GM12878 (cell line): ENCODE results near the gene SLC2A9. TPM values are rescaled to one million over a fixed set of nuclear protein-coding genes. Genes with fewer than 3 reads are reported as not detected.

Source experiments
- ATAC-seq: fragments of 200-7000 bp; cut with Tn5 transposase; 3 replicates; pipeline ENCODE4 v1.9.1; 2020; ENCODE audit warnings: mild to moderate bottlenecking, moderate library complexity
- BruUV-seq: library from RNA; stranded (reverse); fragments of 400-500 nt; replicated peaks from 2 replicates; lab custom pipeline; 2021; lab: Mats Ljungman, UMichigan
- CTCF ChIA-PET: fragments of 300-600 bp; sonication (Branson Sonifier 250); formaldehyde crosslinking; extraction: SDS; loops from one replicate; lab custom pipeline; 2021; ENCODE audit warnings: inconsistent platforms; lab: Yijun Ruan, JAX
- POLR2A ChIA-PET: fragments of 350-600 bp; formaldehyde crosslinking; extraction: SDS; loops from one replicate; lab custom pipeline; 2021; ENCODE audit warnings: inconsistent platforms; lab: Charles Lee
- RAD21 ChIA-PET: fragments of 300-600 bp; sonication (Branson Sonifier 250); formaldehyde crosslinking; loops from one replicate; lab custom pipeline; 2023; ENCODE audit warnings: antibody characterized with exemption; ENCODE audit not compliant: unreplicated experiment; lab: Charles Lee
- SMC1A ChIA-PET: fragments of 300-600 bp; sonication (Branson Sonifier 250); formaldehyde crosslinking; loops from one replicate; lab custom pipeline; 2023; ENCODE audit not compliant: unreplicated experiment, uncharacterized antibody; lab: Charles Lee
- DNase-seq: peaks from one replicate; pipeline ENCODE4 v3.0.0-alpha.2; 2011; ENCODE audit warnings: low read depth, low spot score
- FAIRE-seq: peaks from 3 replicates; lab custom pipeline; 2011; peaks lifted over from hg19 to GRCh38; lab: Jason Lieb, UNC
- H2AFZ ChIP-seq: 2 replicates; pipeline ENCODE4 v1.6.0; 2011; ENCODE audit warnings: low read depth, low read length, control low read depth; ENCODE audit not compliant: control insufficient read depth
- H3K27ac ChIP-seq: 2 replicates; pipeline ENCODE4 v1.5.1; 2011; ENCODE audit warnings: control low read depth; ENCODE audit not compliant: control insufficient read depth, insufficient read depth
- H3K27me3 ChIP-seq, 2 experiments: replicated peaks in 1 of 2; 2 replicates each; pipeline versions ENCODE4 v1.6.0 to v1.6.1; 2011; ENCODE audit warnings: low read length in 1 of 2; ENCODE audit not compliant: control insufficient read depth in 2 of 2, insufficient read depth in 2 of 2
- H3K36me3 ChIP-seq, 2 experiments: 2 replicates each; pipeline ENCODE4 v1.5.1; 2011; ENCODE audit warnings: low read length in 1 of 2; ENCODE audit not compliant: control insufficient read depth in 2 of 2, insufficient read depth in 2 of 2
- H3K4me1 ChIP-seq: 2 replicates; pipeline ENCODE4 v1.6.1; 2011; ENCODE audit warnings: mild to moderate bottlenecking, low read length, moderate library complexity, mixed read lengths; ENCODE audit not compliant: control insufficient read depth, insufficient read depth
- H3K4me2 ChIP-seq: 2 replicates; pipeline ENCODE4 v1.6.0; 2011; ENCODE audit warnings: control low read depth; ENCODE audit not compliant: control insufficient read depth, insufficient read depth
- H3K4me3 ChIP-seq: fragments of 200-600 bp; sonication (generic); 2 replicates; pipeline ENCODE4 v1.5.1; 2016
- H3K79me2 ChIP-seq: 2 replicates; pipeline ENCODE4 v1.6.0; 2011; ENCODE audit warnings: low read length; ENCODE audit not compliant: control insufficient read depth, insufficient read depth
- H3K9ac ChIP-seq: 2 replicates; pipeline ENCODE4 v1.8.0; 2011; ENCODE audit warnings: low read length, control low read depth, mixed read lengths; ENCODE audit not compliant: control insufficient read depth, insufficient read depth
- H3K9me3 ChIP-seq: replicated peaks from 3 replicates; pipeline ENCODE4 v1.5.1; 2011; ENCODE audit warnings: mild to moderate bottlenecking, low read length; ENCODE audit not compliant: control insufficient read depth, insufficient read depth
- H4K20me1 ChIP-seq: 2 replicates; pipeline ENCODE4 v1.6.0; 2011; ENCODE audit not compliant: control insufficient read depth, insufficient read depth
- BCL11A ChIP-seq: IDR thresholded peaks from 2 replicates; pipeline ENCODE4 v1.6.1; 2011; ENCODE audit warnings: low read depth, low read length
- CEBPB ChIP-seq, 2 experiments: fragments of 150-350 bp in 1 of 2; IDR thresholded peaks; 2 replicates each; pipeline ENCODE4 v1.6.1; 2012 to 2014; ENCODE audit warnings: low read depth in 2 of 2, low read length in 2 of 2, borderline replicate concordance in 1 of 2, inconsistent platforms in 1 of 2
- FOXK2 ChIP-seq: fragments of 450-650 bp; IDR thresholded peaks from 2 replicates; pipeline ENCODE4 v1.6.1; 2017; ENCODE audit warnings: mild to moderate bottlenecking, moderate library complexity
- HSF1 ChIP-seq: fragments of 150-350 bp; IDR thresholded peaks from 2 replicates; pipeline ENCODE4 v1.6.1; 2014; ENCODE audit warnings: mild to moderate bottlenecking, low read depth, low read length
- JUND ChIP-seq: IDR thresholded peaks from 2 replicates; pipeline ENCODE4 v1.6.1; 2012; ENCODE audit warnings: low read depth, mild to moderate bottlenecking, low read length, improper control_type of control experiment, moderate library complexity
- RAD51 ChIP-seq: fragments of 450-650 bp; IDR thresholded peaks from 2 replicates; pipeline ENCODE4 v1.6.1; 2016; ENCODE audit warnings: moderate library complexity, mild to moderate bottlenecking, inconsistent platforms
- RBBP5 ChIP-seq: fragments of 200-600 bp; sonication (generic); conservative IDR thresholded peaks from 2 replicates; pipeline ENCODE4 v1.6.1; 2016
- RELA ChIP-seq: fragments of 450-650 bp; IDR thresholded peaks from 2 replicates; pipeline ENCODE4 v1.8.0; 2014; ENCODE audit warnings: borderline replicate concordance; ENCODE audit not compliant: partially characterized antibody
- SREBF1 ChIP-seq: IDR thresholded peaks from 2 replicates; pipeline ENCODE4 v1.6.1; 2012; ENCODE audit warnings: mild to moderate bottlenecking, low read length
- SUZ12 ChIP-seq: fragments of 200-600 bp; sonication (generic); IDR thresholded peaks from one replicate; pipeline ENCODE4 v1.6.1; 2018; ENCODE audit warnings: antibody characterized with exemption, mild to moderate bottlenecking; ENCODE audit not compliant: unreplicated experiment
- TARDBP ChIP-seq: IDR thresholded peaks from 2 replicates; pipeline ENCODE4 v1.6.1; 2016; ENCODE audit warnings: borderline replicate concordance
- YY1 ChIP-seq: IDR thresholded peaks from 2 replicates; pipeline ENCODE4 v1.6.1; 2011; ENCODE audit warnings: low read depth, mild to moderate bottlenecking, low read length
- ZBED1 ChIP-seq: IDR thresholded peaks from 2 replicates; pipeline ENCODE4 v1.6.1; 2016; ENCODE audit warnings: borderline replicate concordance
- ZZZ3 ChIP-seq: IDR thresholded peaks from 2 replicates; pipeline ENCODE4 v1.6.1; 2011; ENCODE audit warnings: low read depth; ENCODE audit not compliant: control insufficient read depth, insufficient read length
- WGBS: methylation state at CpG from one replicate; pipeline ENCODE4 v1.1.6; 2016; ENCODE audit warnings: low lambda C conversion rate; ENCODE audit not compliant: insufficient replicate concordance, insufficient coverage; ENCODE audit errors: missing lambda C conversion rate; 5-methylcytosine and 5-hydroxymethylcytosine counted together
- in situ Hi-C: fragments of 300-500 bp; cut with MboI; formaldehyde crosslinking; loops from 9 replicates; pipeline ENCODE4 v1.14.3; 2018; ENCODE audit warnings: mixed read lengths
- intact Hi-C: fragments of 100-400 bp; cut with micrococcal nuclease; formaldehyde crosslinking; loops from one replicate; pipeline ENCODE4 v1.14.2; 2022; ENCODE audit not compliant: unreplicated experiment
- polyA plus RNA-seq, 11 experiments: library from polyadenylated mRNA; depleted of rRNA in 4 of 11; unstranded in 6 of 11; stranded (reverse) in 5 of 11; fragments of >200 nt; fragmentation: Nextera tagmentation in 4 of 11; fragmentation: Illumina TruSeq in 1 of 11; extraction: Ambion mirVana in 4 of 11; extraction: Trizol in 1 of 11; gene quantifications; 1 replicate in 1 of 11; 2 replicates in 10 of 11; pipeline versions ENCODE4 v1.2.1 to v1.2.3, GENCODE V29; 2011 to 2016; ENCODE audit warnings: inconsistent platforms in 2 of 11, missing spikeins in 2 of 11, low read depth in 1 of 11
- total RNA-seq, 4 experiments: library from RNA; depleted of rRNA in 3 of 4; stranded (reverse); fragments of >200 nt in 3 of 4; fragmentation: Illumina TruSeq in 1 of 4; extraction: Trizol in 1 of 4; gene quantifications; 2 replicates each; pipeline versions ENCODE4 v1.2.1 to v1.2.3, GENCODE V29; 2013 to 2021

The SLC2A9 gene
- total and polyA plus RNA-seq, 10 of the 15 experiments (the other 5 are each of a cell fraction or from before 2014, with no cell fraction given) = 0.28 to 2.8 (median 1.2) TPM

- in situ Hi-C loops (no loop called here), intact Hi-C loops (no loop called here)
- Histone ChIP-seq H3K9ac (no peak overlapping the region), H2AFZ (no peak overlapping the region), H4K20me1 (no peaks in the 10 kb centered on the region), H3K9me3 (no peaks in the 10 kb centered on the region), H3K4me1 (no peaks in the 10 kb centered on the region), H3K27me3 (no peaks in the 10 kb centered on the region), H3K36me3 (peaks cover 0 to 3% of the 10 kb centered on the region in 2 experiments; a peak in 2 of 4 replicates), H3K4me2 (no peak overlapping the region), H3K79me2 (no peaks in the 10 kb centered on the region), H3K4me3 (no peak overlapping the region), H3K27ac (no peak overlapping the region)
- ChIA-PET POLR2A (no interaction called here), RAD21 (no interaction called here), CTCF (no interaction called here), SMC1A (no interaction called here)
- 74% methylated on average over 2 of the region's 2 CpGs for WGBS
- DNase-seq (no peak), FAIRE-seq (no peak), ATAC-seq (no peak)
- TF ChIP-seq TARDBP = no peak
- no peak for TF ChIP-seq FOXK2
- TF ChIP-seq RELA = no peak
- no peak for TF ChIP-seq SUZ12
- no peak for TF ChIP-seq BCL11A
- no peak for TF ChIP-seq YY1
- no peak for TF ChIP-seq ZZZ3
- TF ChIP-seq RBBP5 = no peak
- TF ChIP-seq CEBPB (IDR thresholded peaks at IDR 0.05; ENCODE audit: borderline replicate concordance in 1 of 2, low read depth in 2 of 2, low read length in 2 of 2) = no peak
- TF ChIP-seq HSF1 = no peak
- TF ChIP-seq JUND = no peak
- no peak for TF ChIP-seq SREBF1
- TF ChIP-seq ZBED1 = no peak
- no peak for TF ChIP-seq RAD51
- BruUV-seq = no TSS peak
These were observed 44.9 kb upstream of the SLC2A9 start for GRCh38 chr4:10066206-10066605.
